Measurements from ENCODE around the gene INS.
A peak's percentile ranks its signal among the peaks of the same experiment; 100 is the strongest.

The INS gene

GRCh38 chr11:2168286-2169004, 7.4 kb upstream of the INS start:
- no peak overlapping the region for H3K4me3 ChIP-seq (ENCODE audit: low read length)
- DNase-seq (ENCODE audit: low read depth), result no peak
- no peak for TF ChIP-seq CTCF (conservative IDR thresholded peaks at IDR 0.05; ENCODE audit: low read depth, low read length)

- no peak overlapping the region for H3K4me3 ChIP-seq (ENCODE audit: low read length)
- no peak for DNase-seq (ENCODE audit: low read depth)
- no peak for TF ChIP-seq CTCF (conservative IDR thresholded peaks at IDR 0.05; ENCODE audit: low read depth, low read length)
Observed at GRCh38 chr11:2167141-2168045, 6.4 kb upstream of the INS start.

GRCh38 chr11:2166091-2166851, 5.3 kb upstream of the INS start:
- no peak for DNase-seq (ENCODE audit: low read depth)
- TF ChIP-seq CTCF (conservative IDR thresholded peaks at IDR 0.05; ENCODE audit: low read depth, low read length), result peak; percentile 65

GRCh38 chr11:2165571-2165970, 4.6 kb upstream of the INS start:
- no peak for TF ChIP-seq CTCF (conservative IDR thresholded peaks at IDR 0.05; ENCODE audit: low read depth, low read length)
- DNase-seq (ENCODE audit: low read depth), result no peak
- H3K4me3 ChIP-seq (ENCODE audit: low read length), result no peak overlapping the region

More at GRCh38 chr11:2166091-2166851, 5.3 kb upstream of the INS start:
- H3K4me3 ChIP-seq (ENCODE audit: low read length), result no peak overlapping the region

- no peak overlapping the region for H3K4me3 ChIP-seq (ENCODE audit: low read length)
- DNase-seq (ENCODE audit: low read depth), result no peak
- TF ChIP-seq CTCF (conservative IDR thresholded peaks at IDR 0.05; ENCODE audit: low read depth, low read length), result no peak
Observed at GRCh38 chr11:2164861-2165555, 4.0 kb upstream of the INS start.

GRCh38 chr11:2164081-2164480, 3.1 kb upstream of the INS start:
- DNase-seq (ENCODE audit: low read depth), result no peak
- H3K4me3 ChIP-seq (ENCODE audit: low read length), result no peak overlapping the region
- no peak for TF ChIP-seq CTCF (conservative IDR thresholded peaks at IDR 0.05; ENCODE audit: low read depth, low read length)
